ENCODE results near the gene NDUFA7.
"Not testable (repeated sequence)": the region's sequence is repeated elsewhere in the genome, so short reads cannot be mapped to it uniquely, and the experiment has no call there.

The NDUFA7 gene

DNA sequence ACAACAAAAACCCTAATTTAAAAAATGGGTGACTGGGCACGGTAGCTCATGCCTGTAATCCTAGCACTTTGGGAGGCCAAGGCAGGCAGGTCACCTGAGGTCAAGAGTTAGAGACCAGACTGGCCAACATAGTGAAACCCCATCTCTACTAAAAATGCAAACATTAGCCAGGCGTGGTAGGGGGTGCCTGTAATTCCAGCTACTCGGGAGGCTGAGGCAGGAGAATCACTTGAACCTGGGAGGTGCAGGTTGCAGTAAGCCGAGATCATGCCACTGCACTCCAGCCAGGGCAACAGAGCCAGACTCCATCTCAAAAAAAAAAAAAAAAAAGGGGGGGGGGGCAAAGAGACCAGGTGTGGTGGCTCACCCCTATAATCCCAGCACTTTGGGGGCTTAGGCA is 56.9 kb downstream of the NDUFA7 start:
- not testable (repeated sequence) for DNase-seq (ENCODE audit: low read depth in 2 of 2)

GRCh38 chr19:8262431-8262830 is 58.7 kb downstream of the NDUFA7 start:
- DNase-seq (ENCODE audit: low read depth in 2 of 2) = no peak

- DNase-seq (ENCODE audit: low read depth in 2 of 2) = no peak
Observed at GRCh38 chr19:8261881-8262280, 59.3 kb downstream of the NDUFA7 start.

DNA sequence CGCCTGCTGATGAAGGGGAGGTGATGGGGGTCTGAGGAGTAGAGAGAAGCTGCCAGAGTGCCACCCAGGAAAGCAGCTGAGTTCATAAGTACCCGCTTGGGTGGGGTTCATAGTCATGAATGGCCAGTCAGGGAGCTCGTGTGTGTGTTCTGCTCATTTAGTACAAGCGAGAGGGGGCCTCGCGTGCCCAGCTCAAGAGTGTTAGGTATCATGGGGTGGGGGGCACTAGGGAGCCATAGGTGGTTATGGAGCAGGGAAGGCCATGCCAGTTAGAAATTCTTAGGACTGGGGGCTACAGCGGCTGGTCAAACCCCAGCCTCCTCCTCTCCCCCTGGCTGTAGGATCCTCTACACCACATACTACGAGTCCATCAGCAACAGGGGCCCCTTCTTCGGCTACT is 59.8 kb downstream of the NDUFA7 start:
- DNase-seq (ENCODE audit: low read depth in 2 of 2) = no peak

Measured in fibroblast of skin of left quadriceps (primary cell).